Measurements from ENCODE around the gene SCAMP5.

The SCAMP5 gene

GRCh38 chr15:74962671-74963070 is 32.7 kb upstream of the SCAMP5 start:
- TF ChIP-seq CEBPB (IDR thresholded peaks at IDR 0.05) (no peak), NFIC (IDR thresholded peaks at IDR 0.05) (no peak), TCF12 (IDR thresholded peaks at IDR 0.05; ENCODE audit: low read depth) (no peak), CREB1 (IDR thresholded peaks at IDR 0.05; ENCODE audit: low read depth) (no peak), EGR1 (IDR thresholded peaks at IDR 0.05) (no peak), TEAD4 (IDR thresholded peaks at IDR 0.05) (no peak), YY1 (IDR thresholded peaks at IDR 0.05; ENCODE audit: low read depth) (no peak), FOXM1 (IDR thresholded peaks at IDR 0.05; ENCODE audit: borderline replicate concordance, low read depth) (no peak), USF1 (IDR thresholded peaks at IDR 0.05) (no peak), ZBTB7A (IDR thresholded peaks at IDR 0.05; ENCODE audit: low read depth) (no peak), RAD21 (IDR thresholded peaks at IDR 0.05; ENCODE audit: low read depth) (no peak), TAF1 (IDR thresholded peaks at IDR 0.05; ENCODE audit: low read depth) (no peak), EP300 (IDR thresholded peaks at IDR 0.05; ENCODE audit: borderline replicate concordance) (no peak)
- TF ChIP-seq, protein P1, sequence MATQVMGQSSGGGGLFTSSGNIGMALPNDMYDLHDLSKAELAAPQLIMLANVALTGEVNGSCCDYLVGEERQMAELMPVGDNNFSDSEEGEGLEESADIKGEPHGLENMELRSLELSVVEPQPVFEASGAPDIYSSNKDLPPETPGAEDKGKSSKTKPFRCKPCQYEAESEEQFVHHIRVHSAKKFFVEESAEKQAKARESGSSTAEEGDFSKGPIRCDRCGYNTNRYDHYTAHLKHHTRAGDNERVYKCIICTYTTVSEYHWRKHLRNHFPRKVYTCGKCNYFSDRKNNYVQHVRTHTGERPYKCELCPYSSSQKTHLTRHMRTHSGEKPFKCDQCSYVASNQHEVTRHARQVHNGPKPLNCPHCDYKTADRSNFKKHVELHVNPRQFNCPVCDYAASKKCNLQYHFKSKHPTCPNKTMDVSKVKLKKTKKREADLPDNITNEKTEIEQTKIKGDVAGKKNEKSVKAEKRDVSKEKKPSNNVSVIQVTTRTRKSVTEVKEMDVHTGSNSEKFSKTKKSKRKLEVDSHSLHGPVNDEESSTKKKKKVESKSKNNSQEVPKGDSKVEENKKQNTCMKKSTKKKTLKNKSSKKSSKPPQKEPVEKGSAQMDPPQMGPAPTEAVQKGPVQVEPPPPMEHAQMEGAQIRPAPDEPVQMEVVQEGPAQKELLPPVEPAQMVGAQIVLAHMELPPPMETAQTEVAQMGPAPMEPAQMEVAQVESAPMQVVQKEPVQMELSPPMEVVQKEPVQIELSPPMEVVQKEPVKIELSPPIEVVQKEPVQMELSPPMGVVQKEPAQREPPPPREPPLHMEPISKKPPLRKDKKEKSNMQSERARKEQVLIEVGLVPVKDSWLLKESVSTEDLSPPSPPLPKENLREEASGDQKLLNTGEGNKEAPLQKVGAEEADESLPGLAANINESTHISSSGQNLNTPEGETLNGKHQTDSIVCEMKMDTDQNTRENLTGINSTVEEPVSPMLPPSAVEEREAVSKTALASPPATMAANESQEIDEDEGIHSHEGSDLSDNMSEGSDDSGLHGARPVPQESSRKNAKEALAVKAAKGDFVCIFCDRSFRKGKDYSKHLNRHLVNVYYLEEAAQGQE (IDR thresholded peaks at IDR 0.05; ENCODE audit: low read depth): no peak
- TF ChIP-seq, protein P2, sequence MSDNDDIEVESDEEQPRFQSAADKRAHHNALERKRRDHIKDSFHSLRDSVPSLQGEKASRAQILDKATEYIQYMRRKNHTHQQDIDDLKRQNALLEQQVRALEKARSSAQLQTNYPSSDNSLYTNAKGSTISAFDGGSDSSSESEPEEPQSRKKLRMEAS (IDR thresholded peaks at IDR 0.05): no peak

- TF ChIP-seq EGR1 (IDR thresholded peaks at IDR 0.05): no peak
- TF ChIP-seq, protein P1 (IDR thresholded peaks at IDR 0.05; ENCODE audit: low read depth): no peak
- TF ChIP-seq ZBTB7A (IDR thresholded peaks at IDR 0.05; ENCODE audit: low read depth): no peak
- TF ChIP-seq, protein P2 (IDR thresholded peaks at IDR 0.05): no peak
- TF ChIP-seq RAD21 (IDR thresholded peaks at IDR 0.05; ENCODE audit: low read depth): no peak
- no peak for TF ChIP-seq USF1 (IDR thresholded peaks at IDR 0.05)
- TF ChIP-seq EP300 (IDR thresholded peaks at IDR 0.05; ENCODE audit: borderline replicate concordance): no peak
- no peak for TF ChIP-seq TEAD4 (IDR thresholded peaks at IDR 0.05)
- no peak for TF ChIP-seq CREB1 (IDR thresholded peaks at IDR 0.05; ENCODE audit: low read depth)
- no peak for TF ChIP-seq TCF12 (IDR thresholded peaks at IDR 0.05; ENCODE audit: low read depth)
- TF ChIP-seq NFIC (IDR thresholded peaks at IDR 0.05): no peak
- TF ChIP-seq YY1 (IDR thresholded peaks at IDR 0.05; ENCODE audit: low read depth): no peak
- no peak for TF ChIP-seq CEBPB (IDR thresholded peaks at IDR 0.05)
- TF ChIP-seq TAF1 (IDR thresholded peaks at IDR 0.05; ENCODE audit: low read depth): no peak
- no peak for TF ChIP-seq FOXM1 (IDR thresholded peaks at IDR 0.05; ENCODE audit: borderline replicate concordance, low read depth)
Measured at GRCh38 chr15:74963213-74963612, 32.1 kb upstream of the SCAMP5 start.

GRCh38 chr15:74964794-74965193 is 30.6 kb upstream of the SCAMP5 start:
- TF ChIP-seq EP300 (IDR thresholded peaks at IDR 0.05; ENCODE audit: borderline replicate concordance): no peak
- no peak for TF ChIP-seq YY1 (IDR thresholded peaks at IDR 0.05; ENCODE audit: low read depth)
- TF ChIP-seq USF1 (IDR thresholded peaks at IDR 0.05): no peak
- TF ChIP-seq NFIC (IDR thresholded peaks at IDR 0.05): no peak
- TF ChIP-seq, protein P1 (IDR thresholded peaks at IDR 0.05; ENCODE audit: low read depth): no peak
- TF ChIP-seq, protein P2 (IDR thresholded peaks at IDR 0.05): no peak
- no peak for TF ChIP-seq RAD21 (IDR thresholded peaks at IDR 0.05; ENCODE audit: low read depth)
- no peak for TF ChIP-seq CEBPB (IDR thresholded peaks at IDR 0.05)
- no peak for TF ChIP-seq TEAD4 (IDR thresholded peaks at IDR 0.05)
- TF ChIP-seq CREB1 (IDR thresholded peaks at IDR 0.05; ENCODE audit: low read depth): no peak
- TF ChIP-seq ZBTB7A (IDR thresholded peaks at IDR 0.05; ENCODE audit: low read depth): no peak
- TF ChIP-seq TAF1 (IDR thresholded peaks at IDR 0.05; ENCODE audit: low read depth): no peak
- no peak for TF ChIP-seq TCF12 (IDR thresholded peaks at IDR 0.05; ENCODE audit: low read depth)
- no peak for TF ChIP-seq FOXM1 (IDR thresholded peaks at IDR 0.05; ENCODE audit: borderline replicate concordance, low read depth)

Measured in Ishikawa (cell line).